Motor neuron (in vitro differentiated cells): Measurements from ENCODE around the gene WTAP. TPM values are rescaled to one million over a fixed set of nuclear protein-coding genes. Genes with fewer than 3 reads are reported as not detected.
A peak's percentile ranks its signal among the peaks of the same experiment; 100 is the strongest.
"Not testable (repeated sequence)": the region's sequence is repeated elsewhere in the genome, so short reads cannot be mapped to it uniquely, and the experiment has no call there.

Source experiments
- ATAC-seq, 8 experiments: fragments of 200-7000 bp; cut with Tn5 transposase; replicated peaks in 6 of 8; 2 replicates each; pipeline ENCODE4 v1.8.0; 2021; ENCODE audit warnings: mild to moderate bottlenecking in 8 of 8, moderate library complexity in 8 of 8
- H3K27ac ChIP-seq, 2 donors: fragments of 250-450 bp; sonication (Bioruptor Pico); 2 replicates each; pipeline ENCODE4 v1.9.0; 2021; ENCODE audit warnings: antibody characterized with exemption in 2 of 2, mild to moderate bottlenecking in 2 of 2, moderate library complexity in 1 of 2
- H3K4me1 ChIP-seq, 2 donors: fragments of 250-450 bp; sonication (Bioruptor Pico); replicated peaks in 1 of 2; 2 replicates each; pipeline ENCODE4 v1.6.1; 2021; ENCODE audit warnings: antibody characterized with exemption in 2 of 2, mild to moderate bottlenecking in 2 of 2, moderate library complexity in 1 of 2
- H3K4me3 ChIP-seq, 5 donors: fragments of 250-450 bp; sonication (Bioruptor Pico); 2 replicates each; pipeline ENCODE4 v1.9.0; 2021; ENCODE audit warnings: antibody characterized with exemption in 5 of 5, mild to moderate bottlenecking in 5 of 5, moderate library complexity in 4 of 5
- WGBS, 10 experiments: fragments of 450-650 bp; shearing (Covaris generic); methylation state at CpG; one replicate each; pipeline ENCODE4 v1.0.0; 2022; 5-methylcytosine and 5-hydroxymethylcytosine counted together
- in situ Hi-C, 9 experiments: fragments of 400-800 bp; cut with MboI; loops; one replicate each; pipeline ENCODE4 v1.15.0; 2021; ENCODE audit warnings: low sequenced_read_pairs in 9 of 9, low pct_unique_long_range_greater_than_20kb in 2 of 9; ENCODE audit not compliant: unreplicated experiment in 9 of 9
- total RNA-seq, 8 experiments: library from RNA; unstranded; fragments of 300-600 nt; gene quantifications; 2 replicates each; pipeline versions ENCODE4 v1.2.3 to v1.2.4, GENCODE V29; 2022

WTAP gene
- total RNA-seq, 8 experiments from 2014 or later, result 73.8 to 139 (median 87.2) TPM

GRCh38 chr6:159688266-159688905 lies 38.9 kb upstream of the WTAP start:
- Histone ChIP-seq H3K4me3 (no peak overlapping the region), H3K4me1 (peaks cover 11 to 14% of the 10 kb centered on the region in 2 donors), H3K27ac (no peak overlapping the region)
- 67 to 100% (median 93%) methylated on average over 2 to 5 of the region's 5 CpGs; no CpG with 5 or more reads in 1 of the 10 experiments for WGBS, 10 experiments
- no peak for ATAC-seq
- in situ Hi-C loops, result no loop called here

GRCh38 chr6:159689001-159689400 lies 38.3 kb upstream of the WTAP start:
- in situ Hi-C loops, result no loop called here
- Histone ChIP-seq H3K4me1 (peaks cover 14 to 16% of the 10 kb centered on the region in 2 donors), H3K27ac (no peak overlapping the region), H3K4me3 (no peak overlapping the region)
- WGBS, 10 experiments, result 89 to 100% (median 100%) methylated on average over 1 to 5 of the region's 6 CpGs; no CpG with 5 or more reads in 2 of the 10 experiments
- ATAC-seq, result no peak

GRCh38 chr6:159690135-159690534 lies 37.2 kb upstream of the WTAP start:
- peaks cover 18 to 19% of the 10 kb centered on the region in 2 donors for H3K4me1 ChIP-seq
- ATAC-seq, H3K27ac ChIP-seq, H3K4me3 ChIP-seq, in situ Hi-C loops: not testable (repeated sequence)
- 75 to 100% (median 93%) methylated on average over 2 to 11 of the region's 13 CpGs for WGBS, 10 experiments

GRCh38 chr6:159691133-159691962 lies 36.0 kb upstream of the WTAP start:
- WGBS, 10 experiments, result 0 to 34% (median 11%) methylated on average over 5 to 11 of the region's 11 CpGs
- no peak for ATAC-seq
- Histone ChIP-seq H3K4me3 (peak overlapping the region; percentile 71 to 92 (median 86)), H3K27ac (no peak overlapping the region), H3K4me1 (peaks cover 18 to 19% of the 10 kb centered on the region in 2 donors)
- in situ Hi-C loops, result no loop called here

DNA sequence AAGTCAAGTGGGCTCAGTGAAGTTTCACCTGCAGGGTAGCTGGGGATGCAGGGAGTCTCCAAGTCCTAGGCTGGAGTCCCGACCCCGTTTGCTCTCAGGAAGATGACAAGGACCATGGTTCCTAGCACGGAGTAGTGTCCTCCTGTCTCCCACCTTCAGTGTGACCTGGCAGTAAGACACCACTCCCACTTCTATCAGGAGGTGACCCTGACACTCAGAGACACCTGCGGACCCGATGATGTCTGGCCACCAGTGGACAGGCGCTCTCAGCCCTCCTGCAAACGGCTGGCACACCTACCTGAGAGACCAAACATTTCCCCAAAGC lies 35.4 kb upstream of the WTAP start:
- H3K4me3 ChIP-seq, result peak overlapping the region; percentile 71 to 92 (median 86)
- WGBS, 10 experiments, result 10 to 30% (median 18%) methylated on average over 1 to 4 of the region's 7 CpGs; no CpG with 5 or more reads in 6 of the 10 experiments
- peaks cover 18 to 19% of the 10 kb centered on the region in 2 donors for H3K4me1 ChIP-seq
- in situ Hi-C loops, result no loop called here
- no peak overlapping the region for H3K27ac ChIP-seq
- ATAC-seq, result no peak

- Histone ChIP-seq H3K27ac (peak overlapping the region; percentile 98 to 100), H3K4me3 (peak overlapping the region; percentile 71 to 92 (median 86)), H3K4me1 (peaks cover 18 to 19% of the 10 kb centered on the region in 2 donors)
- WGBS, 10 experiments, result 0 to 17% (median 0%) methylated on average over 1 to 12 of the region's 66 CpGs; no CpG with 5 or more reads in 4 of the 10 experiments
- ATAC-seq, result peak; percentile 8 to 51 (median 30)
- in situ Hi-C loops, result no loop called here
These were observed 34.8 kb upstream of the WTAP start for GRCh38 chr6:159692303-159693127.

DNA sequence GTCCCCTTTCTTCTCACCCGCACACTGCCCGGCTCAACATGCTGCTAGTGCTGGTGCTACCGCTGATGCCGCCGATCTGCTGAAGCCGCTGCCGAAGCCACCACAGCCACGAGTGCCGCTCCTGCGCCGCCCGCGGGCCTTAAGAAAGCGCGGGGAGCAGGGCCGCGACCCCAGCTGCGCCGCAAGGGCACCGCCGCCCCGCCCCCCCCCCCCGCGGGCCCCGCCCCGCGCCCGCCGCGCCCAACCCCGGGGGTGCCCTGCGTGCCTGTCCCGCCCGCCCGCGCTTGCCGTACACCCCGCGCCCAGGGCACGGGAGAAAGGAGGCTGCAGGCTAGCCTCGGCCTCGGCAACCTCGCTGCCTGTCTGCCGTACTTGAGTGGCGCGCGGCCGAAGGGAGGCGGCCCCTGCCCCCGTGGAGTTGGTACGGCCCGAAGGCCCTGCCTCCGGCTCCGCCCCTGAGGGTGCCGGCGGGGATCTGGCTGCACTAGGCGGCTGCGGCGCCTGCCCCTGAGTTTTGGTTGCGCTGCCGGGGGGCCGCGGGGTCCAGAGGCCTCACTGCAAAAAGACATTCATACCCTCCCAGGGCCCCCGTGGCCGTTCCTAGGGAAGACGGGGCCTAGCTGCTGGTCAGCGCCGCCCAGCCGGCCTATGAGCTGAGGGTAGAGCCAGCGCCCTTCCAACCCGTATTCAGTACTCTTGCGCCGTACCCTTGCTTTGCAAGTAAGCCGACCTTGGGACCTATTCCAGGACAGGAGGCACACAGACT lies 34.0 kb upstream of the WTAP start, which contains the start of gene SOD2:
TSS of gene SOD2 (minus strand) at position 114 of the 766 bp plus-strand sequence. CDS start at position 40, 74 bp downstream.
- WGBS, 10 experiments, result 0 to 2% (median 0%) methylated on average over 1 to 11 of the region's 74 CpGs; no CpG with 5 or more reads in 5 of the 10 experiments
- ATAC-seq, result peak; percentile 67 to 90 (median 86)
- Histone ChIP-seq H3K27ac (peak within 1 kb of the TSS; percentile 98 to 100), H3K4me3 (peak within 1 kb of the TSS; percentile 71 to 92 (median 86)), H3K4me1 (peaks cover 18 to 19% of the 10 kb centered on the region in 2 donors)
- in situ Hi-C loops, result no loop called here

GRCh38 chr6:159693894-159694545 lies 33.3 kb upstream of the WTAP start:
- H3K27ac ChIP-seq, result peak overlapping the region; percentile 98 to 100
- in situ Hi-C loops, result no loop called here
- peak in 1 of 8 experiments; percentile 2 for ATAC-seq

DNA sequence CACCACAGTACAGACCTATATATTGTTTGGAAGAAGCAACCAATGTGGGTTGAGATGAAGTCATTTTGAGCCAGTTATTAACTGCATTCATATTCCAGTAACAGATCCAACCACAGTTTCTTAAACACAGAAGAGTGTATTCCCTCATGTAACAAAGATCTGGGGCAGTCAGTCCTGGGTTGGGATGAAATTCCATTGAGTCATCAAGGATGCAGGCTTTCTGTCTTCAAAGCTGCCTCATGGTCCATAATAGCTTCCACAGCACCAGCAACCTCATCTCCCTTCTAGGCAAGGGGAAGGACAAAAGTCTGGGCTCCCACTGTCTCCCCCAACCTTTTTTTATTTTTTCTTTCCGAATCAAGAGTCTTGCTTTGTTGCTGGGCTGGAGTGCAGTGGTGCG lies 31.3 kb upstream of the WTAP start:
- ATAC-seq, result no peak
- Histone ChIP-seq H3K4me1 (peaks cover 17 to 18% of the 10 kb centered on the region in 2 donors), H3K27ac (no peak overlapping the region), H3K4me3 (no peak overlapping the region)
- WGBS, 10 experiments, result 80 to 100% (median 100%) methylated on average over 1 to 2 of the region's 2 CpGs; no CpG with 5 or more reads in 6 of the 10 experiments
- in situ Hi-C loops, result no loop called here

More at GRCh38 chr6:159693894-159694545, 33.3 kb upstream of the WTAP start:
- peaks cover 18 to 19% of the 10 kb centered on the region in 2 donors for H3K4me1 ChIP-seq
- WGBS, 10 experiments, result 21 to 89% (median 50%) methylated on average over 2 to 10 of the region's 14 CpGs; no CpG with 5 or more reads in 1 of the 10 experiments
- peak overlapping the region; percentile 71 to 92 (median 86) for H3K4me3 ChIP-seq

DNA sequence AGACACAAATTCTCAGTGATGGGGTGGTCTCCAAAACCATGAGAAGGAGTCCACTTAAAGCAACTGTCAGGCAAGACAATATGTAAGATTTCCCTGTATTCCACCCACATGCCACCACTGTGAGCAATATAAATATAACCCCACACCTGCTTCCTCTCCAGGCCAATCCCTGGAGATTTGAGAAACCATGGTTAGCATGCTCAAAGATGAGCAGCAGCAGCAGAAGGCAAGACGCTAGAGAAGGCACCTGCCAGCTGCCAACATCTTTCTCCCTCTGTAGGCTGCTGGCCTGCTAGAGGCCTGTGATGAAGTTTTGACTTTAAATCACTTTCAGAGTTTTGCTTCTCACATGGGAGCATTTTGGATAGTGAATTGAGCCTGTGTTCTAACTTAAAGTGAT lies 26.3 kb upstream of the WTAP start:
- no peak overlapping the region for H3K27ac ChIP-seq
- in situ Hi-C loops, result no loop called here
- 67 to 100% methylated on average over 1 of the region's 1 CpG; no CpG with 5 or more reads in 8 of the 10 experiments for WGBS, 10 experiments
- peak in 3 of 8 experiments; percentile 7 to 19 (median 16) for ATAC-seq
- H3K4me1 ChIP-seq, result no peaks in the 10 kb centered on the region
- no peak overlapping the region for H3K4me3 ChIP-seq

GRCh38 chr6:159701413-159701999 lies 25.8 kb upstream of the WTAP start:
- peak; percentile 39 to 91 (median 85) for ATAC-seq
- in situ Hi-C loops, result no loop called here
- H3K4me3 ChIP-seq, result no peak overlapping the region
- WGBS, 10 experiments, result 14 to 100% (median 82%) methylated on average over 1 to 7 of the region's 7 CpGs; no CpG with 5 or more reads in 2 of the 10 experiments
- H3K27ac ChIP-seq, result no peak overlapping the region
- no peaks in the 10 kb centered on the region for H3K4me1 ChIP-seq
